WTC11 (cell line): Measurements from ENCODE around the gene MBP. TPM values are rescaled to one million over a fixed set of nuclear protein-coding genes. Genes with fewer than 3 reads are reported as not detected.

ENCODE experiments used
- ATAC-seq: fragments of 200-7000 bp; cut with Tn5 transposase; 2 replicates; pipeline ENCODE4 v1.10.0; 2021; ENCODE audit warnings: mild to moderate bottlenecking, moderate library complexity
- CTCF ChIA-PET: fragments of 300-600 bp; sonication (Branson Sonifier 250); formaldehyde crosslinking; loops from one replicate; lab custom pipeline; 2021; ENCODE audit warnings: antibody characterized with exemption; lab: Charles Lee
- POLR2A ChIA-PET: fragments of 350-600 bp; sonication (Branson Sonifier 250); formaldehyde crosslinking; loops from one replicate; lab custom pipeline; 2021; ENCODE audit warnings: antibody characterized with exemption; lab: Charles Lee
- DNase-seq: peaks from one replicate; pipeline ENCODE4 v3.0.0; 2021; ENCODE audit warnings: low spot score
- H3K27ac Mint-ChIP-seq: 2 replicates; pipeline ENCODE4 v1.8.0; 2021; ENCODE audit warnings: mixed read lengths
- H3K27me3 Mint-ChIP-seq: 2 replicates; pipeline ENCODE4 v1.8.0; 2021; ENCODE audit warnings: low read depth, mild to moderate bottlenecking, moderate library complexity, mixed read lengths
- H3K36me3 Mint-ChIP-seq: 2 replicates; pipeline ENCODE4 v1.8.0; 2021; ENCODE audit warnings: mixed read lengths
- H3K4me1 Mint-ChIP-seq: 2 replicates; pipeline ENCODE4 v1.8.0; 2022; ENCODE audit warnings: mixed read lengths
- H3K4me3 Mint-ChIP-seq: 2 replicates; pipeline ENCODE4 v1.8.0; 2021; ENCODE audit warnings: mild to moderate bottlenecking, moderate library complexity, mixed read lengths
- H3K9me3 Mint-ChIP-seq: 2 replicates; pipeline ENCODE4 v1.8.0; 2021; ENCODE audit warnings: mixed read lengths
- CBFB ChIP-seq: sonication (generic); formaldehyde crosslinking; IDR thresholded peaks from 2 replicates; pipeline ENCODE4 v1.8.1; 2022; ENCODE audit warnings: mild to moderate bottlenecking, low read depth, missing genetic modification reagents
- NFATC4 ChIP-seq: fragments of 250-450 bp; sonication (Bioruptor Pico); IDR thresholded peaks from 2 replicates; pipeline ENCODE4 v1.9.0; 2021; ENCODE audit warnings: mild to moderate bottlenecking
- RELA ChIP-seq: sonication (generic); formaldehyde crosslinking; IDR thresholded peaks from 2 replicates; pipeline ENCODE4 v1.8.1; 2022; ENCODE audit warnings: missing genetic modification reagents, mild to moderate bottlenecking, borderline replicate concordance
- total RNA-seq: library from RNA; stranded (reverse); gene quantifications from 3 replicates; pipeline ENCODE4 v1.2.3, GENCODE V29; 2021
- TF ChIP-seq, protein P1 (sequence below): fragments of 250-450 bp; sonication (Bioruptor Pico); IDR thresholded peaks from 2 replicates; pipeline ENCODE4 v1.9.0; 2021; ENCODE audit warnings: moderate library complexity, mild to moderate bottlenecking, inconsistent platforms, borderline replicate concordance
- TF ChIP-seq, protein P2 (sequence below): sonication (generic); formaldehyde crosslinking; IDR thresholded peaks from 2 replicates; pipeline ENCODE4 v1.8.0; 2022; ENCODE audit warnings: mild to moderate bottlenecking, missing genetic modification reagents
- TF ChIP-seq, protein P3 (sequence below): fragments of 250-450 bp; sonication (Bioruptor Pico); IDR thresholded peaks from 2 replicates; pipeline ENCODE4 v2.1.2; 2022; ENCODE audit warnings: mild to moderate bottlenecking, moderate library complexity
- TF ChIP-seq, protein P4 (sequence below): sonication (generic); formaldehyde crosslinking; IDR thresholded peaks from 2 replicates; pipeline ENCODE4 v1.8.0; 2022; ENCODE audit warnings: mild to moderate bottlenecking, missing genetic modification reagents
- TF ChIP-seq, protein P5 (sequence below): sonication (generic); formaldehyde crosslinking; conservative IDR thresholded peaks from 2 replicates; pipeline ENCODE4 v1.8.1; 2023; ENCODE audit warnings: mild to moderate bottlenecking, low read depth, missing genetic modification reagents, moderate library complexity
- TF ChIP-seq, protein P6 (sequence below): sonication (generic); formaldehyde crosslinking; IDR thresholded peaks from 2 replicates; pipeline ENCODE4 v1.8.1; 2023; ENCODE audit warnings: mild to moderate bottlenecking, missing genetic modification reagents, borderline replicate concordance

The MBP gene
- total RNA-seq, 1 experiment from 2014 or later: 19.6 TPM

DNA sequence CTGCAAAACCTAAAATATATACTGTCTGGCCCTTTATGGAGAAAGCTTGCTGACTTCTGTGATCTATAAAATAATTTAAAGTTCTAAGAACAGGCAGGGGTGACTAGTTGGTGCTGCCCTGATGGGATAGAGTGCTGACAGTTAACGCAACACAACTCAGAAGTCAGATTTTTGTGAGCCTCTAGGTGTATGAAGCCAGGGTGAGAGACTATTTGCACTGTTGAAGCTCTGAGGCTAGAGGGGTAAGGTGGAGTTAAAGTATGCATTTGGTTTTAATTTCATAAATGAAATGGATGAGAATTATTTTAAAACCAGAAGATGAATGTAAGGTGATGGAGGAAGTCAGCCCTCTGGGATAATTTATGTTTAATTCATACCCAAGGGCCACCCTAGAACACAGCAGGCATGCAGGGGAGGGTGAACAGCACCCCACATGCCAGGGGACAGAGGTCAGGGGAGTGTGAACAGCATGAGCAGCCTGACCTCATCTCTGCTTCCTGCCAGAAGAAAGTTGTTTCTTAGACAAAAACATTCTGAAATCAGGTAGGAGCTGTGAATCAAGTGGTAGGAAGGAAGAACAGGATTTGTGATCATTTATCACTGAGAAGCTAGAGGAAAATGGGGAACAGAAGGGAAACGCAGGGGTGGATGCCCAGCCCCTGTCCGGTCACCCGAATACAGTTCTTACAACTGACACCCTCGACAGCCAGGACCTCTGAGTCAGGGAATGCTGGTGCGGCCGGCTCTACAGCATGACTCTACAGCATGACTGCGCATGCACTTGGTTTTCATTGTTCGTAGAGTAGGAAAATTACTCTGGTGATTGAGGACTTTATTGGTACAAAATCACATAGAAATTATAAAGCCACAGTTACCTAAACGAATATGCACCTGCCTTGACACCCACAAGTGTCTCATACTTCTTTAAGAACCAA is 93.1 kb downstream of the MBP start:
- H3K36me3 Mint-ChIP-seq: peaks cover 3% of the 10 kb centered on the region; the same call in 1 of the 2 replicates
- H3K4me1 Mint-ChIP-seq: peaks cover 8% of the 10 kb centered on the region
- H3K9me3 Mint-ChIP-seq: no peaks in the 10 kb centered on the region
- ATAC-seq (no peak), DNase-seq (no peak)
- ChIA-PET POLR2A (no interaction called here), CTCF (no interaction called here)
- TF ChIP-seq, protein P1, sequence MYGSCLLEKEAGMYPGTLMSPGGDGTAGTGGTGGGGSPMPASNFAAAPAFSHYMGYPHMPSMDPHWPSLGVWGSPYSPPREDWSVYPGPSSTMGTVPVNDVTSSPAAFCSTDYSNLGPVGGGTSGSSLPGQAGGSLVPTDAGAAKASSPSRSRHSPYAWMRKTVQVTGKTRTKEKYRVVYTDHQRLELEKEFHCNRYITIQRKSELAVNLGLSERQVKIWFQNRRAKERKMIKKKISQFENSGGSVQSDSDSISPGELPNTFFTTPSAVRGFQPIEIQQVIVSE (CRISPR knock-in tag): no peak
- TF ChIP-seq, protein P2, sequence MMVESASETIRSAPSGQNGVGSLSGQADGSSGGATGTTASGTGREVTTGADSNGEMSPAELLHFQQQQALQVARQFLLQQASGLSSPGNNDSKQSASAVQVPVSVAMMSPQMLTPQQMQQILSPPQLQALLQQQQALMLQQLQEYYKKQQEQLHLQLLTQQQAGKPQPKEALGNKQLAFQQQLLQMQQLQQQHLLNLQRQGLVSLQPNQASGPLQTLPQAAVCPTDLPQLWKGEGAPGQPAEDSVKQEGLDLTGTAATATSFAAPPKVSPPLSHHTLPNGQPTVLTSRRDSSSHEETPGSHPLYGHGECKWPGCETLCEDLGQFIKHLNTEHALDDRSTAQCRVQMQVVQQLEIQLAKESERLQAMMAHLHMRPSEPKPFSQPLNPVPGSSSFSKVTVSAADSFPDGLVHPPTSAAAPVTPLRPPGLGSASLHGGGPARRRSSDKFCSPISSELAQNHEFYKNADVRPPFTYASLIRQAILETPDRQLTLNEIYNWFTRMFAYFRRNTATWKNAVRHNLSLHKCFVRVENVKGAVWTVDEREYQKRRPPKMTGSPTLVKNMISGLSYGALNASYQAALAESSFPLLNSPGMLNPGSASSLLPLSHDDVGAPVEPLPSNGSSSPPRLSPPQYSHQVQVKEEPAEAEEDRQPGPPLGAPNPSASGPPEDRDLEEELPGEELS (CRISPR knock-in tag): no peak
- TF ChIP-seq NFATC4 (CRISPR knock-in tag): no peak
- TF ChIP-seq, protein P3, sequence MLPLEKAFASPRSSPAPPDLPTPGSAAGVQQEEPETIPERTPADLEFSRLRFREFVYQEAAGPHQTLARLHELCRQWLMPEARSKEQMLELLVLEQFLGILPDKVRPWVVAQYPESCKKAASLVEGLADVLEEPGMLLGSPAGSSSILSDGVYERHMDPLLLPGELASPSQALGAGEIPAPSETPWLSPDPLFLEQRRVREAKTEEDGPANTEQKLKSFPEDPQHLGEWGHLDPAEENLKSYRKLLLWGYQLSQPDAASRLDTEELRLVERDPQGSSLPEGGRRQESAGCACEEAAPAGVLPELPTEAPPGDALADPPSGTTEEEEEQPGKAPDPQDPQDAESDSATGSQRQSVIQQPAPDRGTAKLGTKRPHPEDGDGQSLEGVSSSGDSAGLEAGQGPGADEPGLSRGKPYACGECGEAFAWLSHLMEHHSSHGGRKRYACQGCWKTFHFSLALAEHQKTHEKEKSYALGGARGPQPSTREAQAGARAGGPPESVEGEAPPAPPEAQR (CRISPR knock-in tag): no peak
- TF ChIP-seq, protein P4, sequence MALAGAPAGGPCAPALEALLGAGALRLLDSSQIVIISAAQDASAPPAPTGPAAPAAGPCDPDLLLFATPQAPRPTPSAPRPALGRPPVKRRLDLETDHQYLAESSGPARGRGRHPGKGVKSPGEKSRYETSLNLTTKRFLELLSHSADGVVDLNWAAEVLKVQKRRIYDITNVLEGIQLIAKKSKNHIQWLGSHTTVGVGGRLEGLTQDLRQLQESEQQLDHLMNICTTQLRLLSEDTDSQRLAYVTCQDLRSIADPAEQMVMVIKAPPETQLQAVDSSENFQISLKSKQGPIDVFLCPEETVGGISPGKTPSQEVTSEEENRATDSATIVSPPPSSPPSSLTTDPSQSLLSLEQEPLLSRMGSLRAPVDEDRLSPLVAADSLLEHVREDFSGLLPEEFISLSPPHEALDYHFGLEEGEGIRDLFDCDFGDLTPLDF: no peak
- no peak for TF ChIP-seq CBFB (CRISPR knock-in tag)
- TF ChIP-seq, protein P5, sequence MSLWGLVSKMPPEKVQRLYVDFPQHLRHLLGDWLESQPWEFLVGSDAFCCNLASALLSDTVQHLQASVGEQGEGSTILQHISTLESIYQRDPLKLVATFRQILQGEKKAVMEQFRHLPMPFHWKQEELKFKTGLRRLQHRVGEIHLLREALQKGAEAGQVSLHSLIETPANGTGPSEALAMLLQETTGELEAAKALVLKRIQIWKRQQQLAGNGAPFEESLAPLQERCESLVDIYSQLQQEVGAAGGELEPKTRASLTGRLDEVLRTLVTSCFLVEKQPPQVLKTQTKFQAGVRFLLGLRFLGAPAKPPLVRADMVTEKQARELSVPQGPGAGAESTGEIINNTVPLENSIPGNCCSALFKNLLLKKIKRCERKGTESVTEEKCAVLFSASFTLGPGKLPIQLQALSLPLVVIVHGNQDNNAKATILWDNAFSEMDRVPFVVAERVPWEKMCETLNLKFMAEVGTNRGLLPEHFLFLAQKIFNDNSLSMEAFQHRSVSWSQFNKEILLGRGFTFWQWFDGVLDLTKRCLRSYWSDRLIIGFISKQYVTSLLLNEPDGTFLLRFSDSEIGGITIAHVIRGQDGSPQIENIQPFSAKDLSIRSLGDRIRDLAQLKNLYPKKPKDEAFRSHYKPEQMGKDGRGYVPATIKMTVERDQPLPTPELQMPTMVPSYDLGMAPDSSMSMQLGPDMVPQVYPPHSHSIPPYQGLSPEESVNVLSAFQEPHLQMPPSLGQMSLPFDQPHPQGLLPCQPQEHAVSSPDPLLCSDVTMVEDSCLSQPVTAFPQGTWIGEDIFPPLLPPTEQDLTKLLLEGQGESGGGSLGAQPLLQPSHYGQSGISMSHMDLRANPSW (CRISPR knock-in tag): no peak
- TF ChIP-seq, protein P6, sequence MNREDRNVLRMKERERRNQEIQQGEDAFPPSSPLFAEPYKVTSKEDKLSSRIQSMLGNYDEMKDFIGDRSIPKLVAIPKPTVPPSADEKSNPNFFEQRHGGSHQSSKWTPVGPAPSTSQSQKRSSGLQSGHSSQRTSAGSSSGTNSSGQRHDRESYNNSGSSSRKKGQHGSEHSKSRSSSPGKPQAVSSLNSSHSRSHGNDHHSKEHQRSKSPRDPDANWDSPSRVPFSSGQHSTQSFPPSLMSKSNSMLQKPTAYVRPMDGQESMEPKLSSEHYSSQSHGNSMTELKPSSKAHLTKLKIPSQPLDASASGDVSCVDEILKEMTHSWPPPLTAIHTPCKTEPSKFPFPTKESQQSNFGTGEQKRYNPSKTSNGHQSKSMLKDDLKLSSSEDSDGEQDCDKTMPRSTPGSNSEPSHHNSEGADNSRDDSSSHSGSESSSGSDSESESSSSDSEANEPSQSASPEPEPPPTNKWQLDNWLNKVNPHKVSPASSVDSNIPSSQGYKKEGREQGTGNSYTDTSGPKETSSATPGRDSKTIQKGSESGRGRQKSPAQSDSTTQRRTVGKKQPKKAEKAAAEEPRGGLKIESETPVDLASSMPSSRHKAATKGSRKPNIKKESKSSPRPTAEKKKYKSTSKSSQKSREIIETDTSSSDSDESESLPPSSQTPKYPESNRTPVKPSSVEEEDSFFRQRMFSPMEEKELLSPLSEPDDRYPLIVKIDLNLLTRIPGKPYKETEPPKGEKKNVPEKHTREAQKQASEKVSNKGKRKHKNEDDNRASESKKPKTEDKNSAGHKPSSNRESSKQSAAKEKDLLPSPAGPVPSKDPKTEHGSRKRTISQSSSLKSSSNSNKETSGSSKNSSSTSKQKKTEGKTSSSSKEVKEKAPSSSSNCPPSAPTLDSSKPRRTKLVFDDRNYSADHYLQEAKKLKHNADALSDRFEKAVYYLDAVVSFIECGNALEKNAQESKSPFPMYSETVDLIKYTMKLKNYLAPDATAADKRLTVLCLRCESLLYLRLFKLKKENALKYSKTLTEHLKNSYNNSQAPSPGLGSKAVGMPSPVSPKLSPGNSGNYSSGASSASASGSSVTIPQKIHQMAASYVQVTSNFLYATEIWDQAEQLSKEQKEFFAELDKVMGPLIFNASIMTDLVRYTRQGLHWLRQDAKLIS (CRISPR knock-in tag): no peak
- H3K27ac Mint-ChIP-seq: no peak overlapping the region
- no peaks in the 10 kb centered on the region for H3K27me3 Mint-ChIP-seq
- H3K4me3 Mint-ChIP-seq: no peak overlapping the region

DNA sequence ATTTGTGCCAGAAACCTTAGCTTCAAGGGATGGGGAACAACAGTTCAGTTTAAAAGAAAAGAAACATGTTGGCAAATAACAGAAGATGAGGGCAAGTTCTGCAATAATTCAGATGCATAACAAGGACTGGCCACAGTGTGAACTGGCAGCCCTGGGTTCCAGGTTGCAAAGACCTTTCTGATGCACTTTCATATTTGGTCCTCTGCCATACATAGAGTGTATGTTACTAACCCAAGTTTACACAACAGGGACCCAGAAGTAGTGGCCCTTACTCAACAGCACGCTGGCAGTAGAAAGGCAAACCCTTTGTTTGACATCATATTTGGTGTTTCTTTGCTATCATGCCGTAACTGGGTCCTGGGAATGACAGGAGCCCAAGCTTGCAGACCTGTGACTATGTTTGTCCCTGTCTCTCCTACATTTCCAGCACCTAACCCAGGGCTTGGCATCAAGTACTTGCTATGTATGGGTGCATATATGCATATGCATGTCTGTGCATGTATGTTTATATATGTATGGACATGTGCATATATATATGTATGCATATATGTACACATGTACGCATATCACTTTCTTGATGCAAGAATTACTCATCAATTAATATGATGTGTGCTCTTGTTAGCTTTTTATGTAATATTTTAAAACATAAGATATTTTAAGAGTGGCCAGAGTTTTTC is 94.3 kb downstream of the MBP start:
- Mint-ChIP-seq H3K4me3 (no peak overlapping the region), H3K27me3 (no peaks in the 10 kb centered on the region), H3K9me3 (peaks cover 5% of the 10 kb centered on the region), H3K27ac (no peak overlapping the region), H3K36me3 (peaks cover 3% of the 10 kb centered on the region; the same call in 1 of the 2 replicates), H3K4me1 (0 out of 2 replicates have a peak, but pooled peaks cover 1% of the 10 kb centered on the region)
- TF ChIP-seq RELA (CRISPR knock-in tag): no peak
- ChIA-PET CTCF (no interaction called here), POLR2A (no interaction called here)
- ATAC-seq: no peak
- DNase-seq: no peak
